Measurements from ENCODE around the gene SLC28A1. TPM values are rescaled to one million over a fixed set of nuclear protein-coding genes. Genes with fewer than 3 reads are reported as not detected.

The SLC28A1 gene
- total RNA-seq, 1 experiment from 2014 or later, result not detected

GRCh38 chr15:84967380-84967779 lies 82.9 kb downstream of the SLC28A1 start:
- H3K27ac Mint-ChIP-seq (ENCODE audit: low read depth, unreplicated experiment), result no peak overlapping the region
- intact Hi-C loops (cut with micrococcal nuclease), result no loop called here
- H3K4me3 Mint-ChIP-seq (ENCODE audit: unreplicated experiment), result no peak overlapping the region
- no peaks in the 10 kb centered on the region for H3K27me3 Mint-ChIP-seq (ENCODE audit: insufficient read depth, unreplicated experiment)
- ChIA-PET POLR2A (no interaction called here), CTCF (interaction anchor here (0.6 kb wide), 1 partner anchor 94 kb away, joined by 3 read pairs; no protein-coding TSS in a partner anchor)
- no peaks in the 10 kb centered on the region for H3K36me3 Mint-ChIP-seq (ENCODE audit: insufficient read depth, unreplicated experiment)
- no TSS peak for BruUV-seq (replicated peaks)
- no peaks in the 10 kb centered on the region for H3K4me1 Mint-ChIP-seq (ENCODE audit: insufficient read depth, unreplicated experiment)
- DNase-seq (ENCODE audit: unreplicated experiment), result no peak
- TF ChIP-seq CTCF (IDR thresholded peaks at IDR 0.05; ENCODE audit: unreplicated experiment), result no peak
- H3K9me3 Mint-ChIP-seq (ENCODE audit: unreplicated experiment), result no peaks in the 10 kb centered on the region

- Mint-ChIP-seq H3K4me3 (ENCODE audit: unreplicated experiment) (no peak overlapping the region), H3K9me3 (ENCODE audit: unreplicated experiment) (no peaks in the 10 kb centered on the region), H3K27ac (ENCODE audit: low read depth, unreplicated experiment) (no peak overlapping the region), H3K36me3 (ENCODE audit: insufficient read depth, unreplicated experiment) (no peaks in the 10 kb centered on the region), H3K27me3 (ENCODE audit: insufficient read depth, unreplicated experiment) (no peaks in the 10 kb centered on the region), H3K4me1 (ENCODE audit: insufficient read depth, unreplicated experiment) (no peaks in the 10 kb centered on the region)
- ChIA-PET CTCF (interaction anchor here (0.6 to 1.2 kb wide), 2 partner anchors 13 to 158 kb away, joined by 3 to 5 read pairs; no protein-coding TSS in a partner anchor), POLR2A (interaction anchor here (1.3 kb wide), 1 partner anchor 79 kb away, joined by 4 read pairs; no protein-coding TSS in a partner anchor)
- TF ChIP-seq CTCF (IDR thresholded peaks at IDR 0.05; ENCODE audit: unreplicated experiment), result no peak
- intact Hi-C loops (cut with micrococcal nuclease), result no loop called here
- no peak for DNase-seq (ENCODE audit: unreplicated experiment)
- BruUV-seq (replicated peaks), result no TSS peak
Observed at GRCh38 chr15:84968301-84968700, 83.8 kb downstream of the SLC28A1 start.

- no peak overlapping the region for H3K27ac Mint-ChIP-seq (ENCODE audit: low read depth, unreplicated experiment)
- CTCF ChIA-PET, result interaction anchor here (0.6 to 1.2 kb wide), 4 partner anchors 14 to 331 kb away, joined by 3 to 5 read pairs (median 4); no protein-coding TSS in a partner anchor
- no peaks in the 10 kb centered on the region for H3K9me3 Mint-ChIP-seq (ENCODE audit: unreplicated experiment)
- H3K4me1 Mint-ChIP-seq (ENCODE audit: insufficient read depth, unreplicated experiment), result no peaks in the 10 kb centered on the region
- intact Hi-C loops (cut with micrococcal nuclease), result no loop called here
- TF ChIP-seq CTCF (IDR thresholded peaks at IDR 0.05; ENCODE audit: unreplicated experiment), result no peak
- H3K4me3 Mint-ChIP-seq (ENCODE audit: unreplicated experiment), result no peak overlapping the region
- BruUV-seq (replicated peaks), result no TSS peak
- no peaks in the 10 kb centered on the region for H3K36me3 Mint-ChIP-seq (ENCODE audit: insufficient read depth, unreplicated experiment)
- POLR2A ChIA-PET, result interaction anchor here (1.3 kb wide), 1 partner anchor 78 kb away, joined by 4 read pairs; no protein-coding TSS in a partner anchor
- DNase-seq (ENCODE audit: unreplicated experiment), result no peak
- H3K27me3 Mint-ChIP-seq (ENCODE audit: insufficient read depth, unreplicated experiment), result no peaks in the 10 kb centered on the region
Observed at GRCh38 chr15:84969257-84969656, 84.8 kb downstream of the SLC28A1 start.

GRCh38 chr15:84970843-84971242 lies 86.4 kb downstream of the SLC28A1 start:
- POLR2A ChIA-PET, result interaction anchor here (0.6 kb wide), 1 partner anchor 187 kb away, joined by 3 read pairs; no protein-coding TSS in a partner anchor
- H3K27ac Mint-ChIP-seq (ENCODE audit: low read depth, unreplicated experiment), result no peak overlapping the region
- BruUV-seq (replicated peaks), result no TSS peak

More at GRCh38 chr15:84970843-84971242, 86.4 kb downstream of the SLC28A1 start:
- Mint-ChIP-seq H3K4me3 (ENCODE audit: unreplicated experiment) (no peak overlapping the region), H3K4me1 (ENCODE audit: insufficient read depth, unreplicated experiment) (no peaks in the 10 kb centered on the region), H3K27me3 (ENCODE audit: insufficient read depth, unreplicated experiment) (no peaks in the 10 kb centered on the region), H3K36me3 (ENCODE audit: insufficient read depth, unreplicated experiment) (no peaks in the 10 kb centered on the region), H3K9me3 (ENCODE audit: unreplicated experiment) (no peaks in the 10 kb centered on the region)
- intact Hi-C loops (cut with micrococcal nuclease), result no loop called here
- DNase-seq (ENCODE audit: unreplicated experiment), result no peak
- no peak for TF ChIP-seq CTCF (IDR thresholded peaks at IDR 0.05; ENCODE audit: unreplicated experiment)
- CTCF ChIA-PET, result no interaction called here
